Smooth muscle cell (in vitro differentiated cells): Measurements from ENCODE around the gene RGS3. TPM values are rescaled to one million over a fixed set of nuclear protein-coding genes. Genes with fewer than 3 reads are reported as not detected.
A peak's percentile ranks its signal among the peaks of the same experiment; 100 is the strongest.

Experiments
- DNase-seq: peaks from one replicate; lab custom pipeline; 2025; ENCODE audit not compliant: unreplicated experiment; lab: John Stamatoyannopoulos, UW
- H2AFZ ChIP-seq: fragments of 200-600 bp; sonication (generic); 2 replicates; pipeline ENCODE4 v1.6.0; 2016; ENCODE audit warnings: antibody characterized with exemption, low read depth, mild to moderate bottlenecking
- H3F3A ChIP-seq: fragments of 200-600 bp; sonication (generic); 2 replicates; pipeline ENCODE4 v1.6.0; 2017; ENCODE audit warnings: antibody characterized with exemption, low read depth
- H3K27ac ChIP-seq: fragments of 200-600 bp; sonication (generic); 2 replicates; pipeline ENCODE4 v1.5.1; 2016; ENCODE audit warnings: low read depth, mild to moderate bottlenecking
- H3K27me3 ChIP-seq: fragments of 200-600 bp; sonication (generic); 2 replicates; pipeline ENCODE4 v1.6.1; 2016; ENCODE audit warnings: low read depth, mild to moderate bottlenecking
- H3K36me3 ChIP-seq: fragments of 200-600 bp; sonication (generic); 2 replicates; pipeline ENCODE4 v1.5.1; 2016; ENCODE audit warnings: low read depth
- H3K4me1 ChIP-seq: fragments of 200-600 bp; sonication (generic); 2 replicates; pipeline ENCODE4 v1.5.1; 2016; ENCODE audit warnings: low read depth
- H3K4me2 ChIP-seq: fragments of 200-600 bp; sonication (generic); 2 replicates; pipeline ENCODE4 v1.6.0; 2016; ENCODE audit warnings: mild to moderate bottlenecking
- H3K4me3 ChIP-seq: fragments of 200-600 bp; sonication (generic); 2 replicates; pipeline ENCODE4 v1.5.1; 2016; ENCODE audit warnings: mild to moderate bottlenecking
- H3K79me2 ChIP-seq: fragments of 200-600 bp; sonication (generic); 2 replicates; pipeline ENCODE4 v1.6.0; 2016; ENCODE audit warnings: low read depth, mild to moderate bottlenecking
- H3K9ac ChIP-seq: fragments of 200-600 bp; sonication (generic); 2 replicates; pipeline ENCODE4 v1.6.0; 2016; ENCODE audit warnings: low read depth
- H3K9me3 ChIP-seq: fragments of 200-600 bp; sonication (generic); replicated peaks from 2 replicates; pipeline ENCODE4 v1.5.1; 2016; ENCODE audit warnings: low read depth
- H4K20me1 ChIP-seq: fragments of 200-600 bp; sonication (generic); 2 replicates; pipeline ENCODE4 v1.6.0; 2016; ENCODE audit warnings: low read depth
- CTCF ChIP-seq: fragments of 200-600 bp; sonication (generic); IDR thresholded peaks from 2 replicates; pipeline ENCODE4 v1.5.1; 2017; ENCODE audit warnings: borderline replicate concordance, mild to moderate bottlenecking, antibody characterized with exemption; ENCODE audit not compliant: insufficient read depth, poor library complexity, severe bottlenecking
- WGBS: methylation state at CpG from one replicate; pipeline ENCODE4 v1.1.7; 2016; ENCODE audit warnings: low lambda C conversion rate; 5-methylcytosine and 5-hydroxymethylcytosine counted together
- polyA plus RNA-seq: library from polyadenylated mRNA; unstranded; fragments of >200 nt; fragmentation: Nextera tagmentation; extraction: Ambion mirVana; gene quantifications from 2 replicates; pipeline ENCODE4 v1.2.1, GENCODE V29; 2016
- total RNA-seq: library from RNA; depleted of rRNA; stranded (reverse); fragments of >200 nt; gene quantifications from 2 replicates; pipeline ENCODE4 v1.2.3, GENCODE V29; 2014

The RGS3 gene
- total and polyA plus RNA-seq, 2 experiments from 2014 or later: 43.8 to 108 TPM

GRCh38 chr9:113567361-113568080, 104.0 kb downstream of the RGS3 start:
- Histone ChIP-seq H3K9me3 (no peaks in the 10 kb centered on the region), H4K20me1 (peaks cover 4% of the 10 kb centered on the region), H2AFZ (no peak overlapping the region), H3F3A (no peaks in the 10 kb centered on the region), H3K4me2 (peak overlapping the region; percentile 24), H3K4me1 (peaks cover 19% of the 10 kb centered on the region), H3K36me3 (no peaks in the 10 kb centered on the region), H3K27me3 (no peaks in the 10 kb centered on the region), H3K4me3 (no peak overlapping the region), H3K79me2 (peaks cover 40% of the 10 kb centered on the region), H3K27ac (no peak overlapping the region), H3K9ac (no peak overlapping the region)
- TF ChIP-seq CTCF: no peak
- DNase-seq: no peak
- 95% methylated on average over 8 of the region's 8 CpGs for WGBS

DNA sequence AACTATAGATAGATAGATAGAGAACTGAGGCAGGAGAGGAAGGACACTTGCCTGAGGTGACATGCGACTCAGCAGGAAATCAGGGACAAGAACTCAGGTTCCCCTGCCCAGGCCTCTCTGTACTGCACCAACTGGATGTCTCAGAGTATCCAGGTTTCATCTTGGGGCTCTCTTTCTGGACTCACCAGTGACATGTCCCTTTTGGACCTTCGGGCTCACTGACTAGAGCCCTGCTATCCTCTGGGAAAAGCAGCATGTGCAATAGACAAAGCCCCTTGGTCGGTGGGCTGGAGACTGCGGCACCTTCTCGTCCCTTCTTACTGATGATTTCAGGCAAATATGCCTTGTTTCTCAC, 104.5 kb downstream of the RGS3 start:
- peaks cover 19% of the 10 kb centered on the region for H3K4me1 ChIP-seq
- no peak for DNase-seq
- no peaks in the 10 kb centered on the region for H3K36me3 ChIP-seq
- H4K20me1 ChIP-seq: peaks cover 7% of the 10 kb centered on the region
- no peak for TF ChIP-seq CTCF
- no peak overlapping the region for H2AFZ ChIP-seq
- no peak overlapping the region for H3K27ac ChIP-seq
- peak overlapping the region; percentile 19 for H3K4me2 ChIP-seq
- no peaks in the 10 kb centered on the region for H3K9me3 ChIP-seq
- H3K4me3 ChIP-seq: no peak overlapping the region
- H3K27me3 ChIP-seq: no peaks in the 10 kb centered on the region
- no peaks in the 10 kb centered on the region for H3F3A ChIP-seq
- peaks cover 40% of the 10 kb centered on the region for H3K79me2 ChIP-seq
- no peak overlapping the region for H3K9ac ChIP-seq
- WGBS: 92% methylated on average over 5 of the region's 5 CpGs

DNA sequence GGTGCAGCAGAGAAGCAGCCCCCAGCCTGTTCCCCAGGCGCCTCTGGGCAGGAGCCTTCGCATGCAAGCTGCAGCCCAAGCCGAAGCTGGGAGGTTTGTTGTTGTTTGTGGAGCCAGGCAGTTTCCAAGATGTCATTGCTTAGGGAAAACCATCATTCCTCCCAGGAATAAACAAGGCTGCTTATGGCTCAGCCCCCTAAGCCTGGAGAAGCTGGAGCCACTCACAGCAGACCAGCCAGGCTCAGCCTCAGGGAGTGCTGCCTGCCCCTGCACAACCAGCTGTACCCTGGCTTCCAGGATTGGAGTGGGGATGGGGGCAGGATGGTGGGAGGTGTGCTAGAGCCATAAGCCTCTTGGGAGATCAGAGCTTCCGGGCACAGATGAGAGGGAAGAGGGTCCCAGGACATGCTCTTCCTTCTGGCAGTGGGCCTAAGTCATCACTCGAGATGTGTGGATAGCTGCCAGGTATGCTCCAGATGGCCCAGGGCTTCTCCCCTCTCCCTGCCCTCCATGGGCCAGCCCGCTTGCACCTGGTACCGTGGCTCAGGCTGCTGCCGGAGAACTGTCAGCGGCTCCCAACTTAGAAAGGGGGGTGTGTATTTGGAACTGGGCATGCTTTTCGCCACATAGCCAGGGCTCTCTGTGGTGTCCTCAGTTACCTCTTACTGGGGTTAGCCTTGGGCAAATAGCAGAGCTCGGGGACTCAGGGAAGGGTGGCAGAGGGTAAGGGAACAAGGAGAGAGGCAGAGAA, 105.2 kb downstream of the RGS3 start:
- no peak overlapping the region for H3K9ac ChIP-seq
- peaks cover 19% of the 10 kb centered on the region for H3K4me1 ChIP-seq
- H3K27me3 ChIP-seq: no peaks in the 10 kb centered on the region
- no peak overlapping the region for H3K4me3 ChIP-seq
- no peaks in the 10 kb centered on the region for H3K9me3 ChIP-seq
- H3K27ac ChIP-seq: no peak overlapping the region
- peak overlapping the region; percentile 19 for H3K4me2 ChIP-seq
- DNase-seq: no peak
- peaks cover 7% of the 10 kb centered on the region for H4K20me1 ChIP-seq
- H2AFZ ChIP-seq: no peak overlapping the region
- 78% methylated on average over 11 of the region's 11 CpGs for WGBS
- H3K79me2 ChIP-seq: peaks cover 42% of the 10 kb centered on the region
- H3F3A ChIP-seq: no peaks in the 10 kb centered on the region
- no peak for TF ChIP-seq CTCF
- H3K36me3 ChIP-seq: no peaks in the 10 kb centered on the region
